ENCODE results near the gene OPHN1.

DNA sequence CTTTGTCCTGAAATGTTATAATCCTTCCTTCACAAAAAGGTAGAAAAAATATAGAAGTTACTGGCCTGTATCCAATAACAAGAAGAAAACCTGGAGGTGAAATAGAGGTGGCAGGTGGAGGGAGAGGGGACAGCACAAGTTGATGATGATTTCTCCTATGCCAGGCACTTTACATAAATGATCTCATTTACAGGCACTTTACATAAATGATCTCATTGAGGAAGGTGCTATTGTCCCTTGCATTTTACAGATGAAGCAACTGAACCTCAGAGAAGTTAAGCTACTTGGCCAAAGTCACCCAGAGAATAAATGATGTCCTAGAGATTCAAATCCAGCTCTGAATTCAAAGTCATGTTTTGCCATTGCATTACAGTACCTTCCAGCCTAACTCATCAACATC is 7.1 kb upstream of the OPHN1 start:
- TF ChIP-seq, protein P1, sequence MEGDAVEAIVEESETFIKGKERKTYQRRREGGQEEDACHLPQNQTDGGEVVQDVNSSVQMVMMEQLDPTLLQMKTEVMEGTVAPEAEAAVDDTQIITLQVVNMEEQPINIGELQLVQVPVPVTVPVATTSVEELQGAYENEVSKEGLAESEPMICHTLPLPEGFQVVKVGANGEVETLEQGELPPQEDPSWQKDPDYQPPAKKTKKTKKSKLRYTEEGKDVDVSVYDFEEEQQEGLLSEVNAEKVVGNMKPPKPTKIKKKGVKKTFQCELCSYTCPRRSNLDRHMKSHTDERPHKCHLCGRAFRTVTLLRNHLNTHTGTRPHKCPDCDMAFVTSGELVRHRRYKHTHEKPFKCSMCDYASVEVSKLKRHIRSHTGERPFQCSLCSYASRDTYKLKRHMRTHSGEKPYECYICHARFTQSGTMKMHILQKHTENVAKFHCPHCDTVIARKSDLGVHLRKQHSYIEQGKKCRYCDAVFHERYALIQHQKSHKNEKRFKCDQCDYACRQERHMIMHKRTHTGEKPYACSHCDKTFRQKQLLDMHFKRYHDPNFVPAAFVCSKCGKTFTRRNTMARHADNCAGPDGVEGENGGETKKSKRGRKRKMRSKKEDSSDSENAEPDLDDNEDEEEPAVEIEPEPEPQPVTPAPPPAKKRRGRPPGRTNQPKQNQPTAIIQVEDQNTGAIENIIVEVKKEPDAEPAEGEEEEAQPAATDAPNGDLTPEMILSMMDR (IDR thresholded peaks at IDR 0.05 in 4 of 5, conservative IDR thresholded peaks at IDR 0.05 in 1 of 5), result no peak
- no peak for TF ChIP-seq POLR2A (IDR thresholded peaks at IDR 0.05)
